ENCODE measurements around the gene PIK3CB. TPM values are rescaled to one million over a fixed set of nuclear protein-coding genes. Genes with fewer than 3 reads are reported as not detected.

The PIK3CB gene
- polyA plus RNA-seq, 1 donor from 2014 or later: 11.5 TPM

DNA sequence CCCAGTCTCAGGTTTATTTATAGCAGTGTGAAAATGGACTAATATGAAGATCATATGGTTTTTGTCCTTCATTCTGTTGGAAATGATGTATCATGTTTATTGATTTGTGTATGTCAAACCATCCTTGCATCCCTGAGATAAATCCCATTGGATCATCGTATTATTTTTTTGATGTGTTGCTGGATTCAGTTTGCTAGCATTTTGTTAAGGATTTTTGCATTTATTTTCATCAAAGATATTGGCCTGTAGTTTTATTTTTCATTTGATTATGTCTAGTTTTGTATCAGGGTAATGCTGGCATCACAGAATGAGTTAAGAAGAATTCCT, 191.8 kb downstream of the PIK3CB start:
- H3K9ac ChIP-seq (ENCODE audit: low read length): no peak overlapping the region
- no peaks in the 10 kb centered on the region for H3K27me3 ChIP-seq (ENCODE audit: insufficient read depth, low read depth, low read length)
- H3K36me3 ChIP-seq (ENCODE audit: insufficient read depth, low read length): no peaks in the 10 kb centered on the region
- no peaks in the 10 kb centered on the region for H3F3A ChIP-seq (ENCODE audit: insufficient read depth, low read length, poor library complexity, severe bottlenecking)
- TF ChIP-seq SMC3 (conservative IDR thresholded peaks at IDR 0.05; ENCODE audit: poor library complexity) (no peak), RAD21 (conservative IDR thresholded peaks at IDR 0.05) (no peak), POLR2AphosphoS5 (IDR thresholded peaks at IDR 0.05) (no peak), MXI1 (conservative IDR thresholded peaks at IDR 0.05; ENCODE audit: poor library complexity, severe bottlenecking) (no peak), EP300 (conservative IDR thresholded peaks at IDR 0.05; ENCODE audit: poor library complexity, severe bottlenecking) (no peak), TAF1 (IDR thresholded peaks at IDR 0.05; ENCODE audit: low read depth) (no peak), EZH2 (IDR thresholded peaks at IDR 0.05; ENCODE audit: borderline replicate concordance, insufficient read depth, low read length, poor library complexity, severe bottlenecking) (no peak)
- TF ChIP-seq, protein P1, sequence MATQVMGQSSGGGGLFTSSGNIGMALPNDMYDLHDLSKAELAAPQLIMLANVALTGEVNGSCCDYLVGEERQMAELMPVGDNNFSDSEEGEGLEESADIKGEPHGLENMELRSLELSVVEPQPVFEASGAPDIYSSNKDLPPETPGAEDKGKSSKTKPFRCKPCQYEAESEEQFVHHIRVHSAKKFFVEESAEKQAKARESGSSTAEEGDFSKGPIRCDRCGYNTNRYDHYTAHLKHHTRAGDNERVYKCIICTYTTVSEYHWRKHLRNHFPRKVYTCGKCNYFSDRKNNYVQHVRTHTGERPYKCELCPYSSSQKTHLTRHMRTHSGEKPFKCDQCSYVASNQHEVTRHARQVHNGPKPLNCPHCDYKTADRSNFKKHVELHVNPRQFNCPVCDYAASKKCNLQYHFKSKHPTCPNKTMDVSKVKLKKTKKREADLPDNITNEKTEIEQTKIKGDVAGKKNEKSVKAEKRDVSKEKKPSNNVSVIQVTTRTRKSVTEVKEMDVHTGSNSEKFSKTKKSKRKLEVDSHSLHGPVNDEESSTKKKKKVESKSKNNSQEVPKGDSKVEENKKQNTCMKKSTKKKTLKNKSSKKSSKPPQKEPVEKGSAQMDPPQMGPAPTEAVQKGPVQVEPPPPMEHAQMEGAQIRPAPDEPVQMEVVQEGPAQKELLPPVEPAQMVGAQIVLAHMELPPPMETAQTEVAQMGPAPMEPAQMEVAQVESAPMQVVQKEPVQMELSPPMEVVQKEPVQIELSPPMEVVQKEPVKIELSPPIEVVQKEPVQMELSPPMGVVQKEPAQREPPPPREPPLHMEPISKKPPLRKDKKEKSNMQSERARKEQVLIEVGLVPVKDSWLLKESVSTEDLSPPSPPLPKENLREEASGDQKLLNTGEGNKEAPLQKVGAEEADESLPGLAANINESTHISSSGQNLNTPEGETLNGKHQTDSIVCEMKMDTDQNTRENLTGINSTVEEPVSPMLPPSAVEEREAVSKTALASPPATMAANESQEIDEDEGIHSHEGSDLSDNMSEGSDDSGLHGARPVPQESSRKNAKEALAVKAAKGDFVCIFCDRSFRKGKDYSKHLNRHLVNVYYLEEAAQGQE (IDR thresholded peaks at IDR 0.05; ENCODE audit: borderline replicate concordance): no peak
- TF ChIP-seq, protein P2, sequence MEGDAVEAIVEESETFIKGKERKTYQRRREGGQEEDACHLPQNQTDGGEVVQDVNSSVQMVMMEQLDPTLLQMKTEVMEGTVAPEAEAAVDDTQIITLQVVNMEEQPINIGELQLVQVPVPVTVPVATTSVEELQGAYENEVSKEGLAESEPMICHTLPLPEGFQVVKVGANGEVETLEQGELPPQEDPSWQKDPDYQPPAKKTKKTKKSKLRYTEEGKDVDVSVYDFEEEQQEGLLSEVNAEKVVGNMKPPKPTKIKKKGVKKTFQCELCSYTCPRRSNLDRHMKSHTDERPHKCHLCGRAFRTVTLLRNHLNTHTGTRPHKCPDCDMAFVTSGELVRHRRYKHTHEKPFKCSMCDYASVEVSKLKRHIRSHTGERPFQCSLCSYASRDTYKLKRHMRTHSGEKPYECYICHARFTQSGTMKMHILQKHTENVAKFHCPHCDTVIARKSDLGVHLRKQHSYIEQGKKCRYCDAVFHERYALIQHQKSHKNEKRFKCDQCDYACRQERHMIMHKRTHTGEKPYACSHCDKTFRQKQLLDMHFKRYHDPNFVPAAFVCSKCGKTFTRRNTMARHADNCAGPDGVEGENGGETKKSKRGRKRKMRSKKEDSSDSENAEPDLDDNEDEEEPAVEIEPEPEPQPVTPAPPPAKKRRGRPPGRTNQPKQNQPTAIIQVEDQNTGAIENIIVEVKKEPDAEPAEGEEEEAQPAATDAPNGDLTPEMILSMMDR (IDR thresholded peaks at IDR 0.05; ENCODE audit: poor library complexity, severe bottlenecking): no peak
- no peaks in the 10 kb centered on the region for H3K9me2 ChIP-seq (ENCODE audit: insufficient read depth, low read length)
- H3K9me3 ChIP-seq (ENCODE audit: low read length): no peaks in the 10 kb centered on the region
- H4K20me1 ChIP-seq (ENCODE audit: insufficient read depth): no peaks in the 10 kb centered on the region
- no peaks in the 10 kb centered on the region for H3K79me2 ChIP-seq (replicated peaks; ENCODE audit: insufficient read depth, low read length)
- H3K27ac ChIP-seq (ENCODE audit: low read length): no peak overlapping the region
- H2AFZ ChIP-seq (ENCODE audit: low read depth, low read length): no peak overlapping the region
- no peak overlapping the region for H3K4me3 ChIP-seq (ENCODE audit: low read length)
- H3K4me2 ChIP-seq (ENCODE audit: low read length): no peak overlapping the region

DNA sequence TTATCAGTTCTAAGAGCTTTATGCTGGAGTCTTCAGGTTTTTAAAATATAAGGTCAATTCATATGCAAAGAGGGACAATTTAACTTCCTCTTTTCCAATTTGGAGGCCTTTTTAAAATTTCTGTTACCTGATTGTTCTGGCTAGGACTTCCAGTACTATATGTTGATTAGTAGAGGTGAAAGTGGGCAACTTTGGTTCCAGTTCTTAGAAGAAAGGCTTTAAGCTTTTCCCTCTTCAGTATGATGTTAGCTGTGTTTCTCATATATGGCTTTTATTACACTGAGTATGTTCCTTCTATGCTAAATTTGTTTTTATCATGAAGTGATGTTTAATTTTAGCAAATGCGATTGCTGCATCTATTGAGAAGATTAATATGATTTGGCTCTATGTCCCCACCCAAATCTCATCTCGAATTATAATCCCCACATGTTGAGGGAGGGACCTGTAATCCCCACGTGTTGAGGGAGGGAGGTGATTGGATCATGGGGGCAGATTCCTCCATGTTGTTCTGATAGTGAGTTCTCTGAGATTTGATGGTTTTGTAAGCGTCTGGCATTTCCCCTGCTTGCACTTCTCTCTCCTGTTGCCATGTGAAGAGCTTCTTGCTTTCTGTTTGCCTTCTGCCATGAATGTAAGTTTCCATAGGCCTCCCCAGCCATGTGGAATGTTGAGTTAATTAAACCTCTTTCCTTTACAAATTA, 192.4 kb downstream of the PIK3CB start:
- Histone ChIP-seq H4K20me1 (ENCODE audit: insufficient read depth) (no peaks in the 10 kb centered on the region), H3K79me2 (replicated peaks; ENCODE audit: insufficient read depth, low read length) (no peaks in the 10 kb centered on the region), H3K4me3 (ENCODE audit: low read length) (no peak overlapping the region), H3K27ac (ENCODE audit: low read length) (no peak overlapping the region), H3K27me3 (ENCODE audit: insufficient read depth, low read depth, low read length) (no peaks in the 10 kb centered on the region), H3K9ac (ENCODE audit: low read length) (no peak overlapping the region), H3K9me2 (ENCODE audit: insufficient read depth, low read length) (no peaks in the 10 kb centered on the region), H3F3A (ENCODE audit: insufficient read depth, low read length, poor library complexity, severe bottlenecking) (no peaks in the 10 kb centered on the region), H3K36me3 (ENCODE audit: insufficient read depth, low read length) (no peaks in the 10 kb centered on the region), H2AFZ (ENCODE audit: low read depth, low read length) (no peak overlapping the region), H3K4me2 (ENCODE audit: low read length) (no peak overlapping the region), H3K9me3 (ENCODE audit: low read length) (no peaks in the 10 kb centered on the region)
- TF ChIP-seq, protein P2 (IDR thresholded peaks at IDR 0.05; ENCODE audit: poor library complexity, severe bottlenecking): no peak
- TF ChIP-seq POLR2AphosphoS5 (IDR thresholded peaks at IDR 0.05): no peak
- TF ChIP-seq EP300 (conservative IDR thresholded peaks at IDR 0.05; ENCODE audit: poor library complexity, severe bottlenecking): no peak
- TF ChIP-seq, protein P1 (IDR thresholded peaks at IDR 0.05; ENCODE audit: borderline replicate concordance): no peak
- TF ChIP-seq SMC3 (conservative IDR thresholded peaks at IDR 0.05; ENCODE audit: poor library complexity): no peak
- TF ChIP-seq EZH2 (IDR thresholded peaks at IDR 0.05; ENCODE audit: borderline replicate concordance, insufficient read depth, low read length, poor library complexity, severe bottlenecking): no peak
- TF ChIP-seq RAD21 (conservative IDR thresholded peaks at IDR 0.05): no peak
- TF ChIP-seq MXI1 (conservative IDR thresholded peaks at IDR 0.05; ENCODE audit: poor library complexity, severe bottlenecking): no peak
- TF ChIP-seq TAF1 (IDR thresholded peaks at IDR 0.05; ENCODE audit: low read depth): no peak
